Hematopoietic multipotent progenitor cell treated with erythropoietin and hydrocortisone succinate and interleukin-3 and kit ligand, for 17 days (in vitro differentiated cells): ENCODE results near the gene KLHDC4.
"Not testable (repeated sequence)": the region's sequence is repeated elsewhere in the genome, so short reads cannot be mapped to it uniquely, and the experiment has no call there.

Experiments
- DNase-seq: peaks from one replicate; pipeline ENCODE4 v3.0.0-alpha.2; 2015; ENCODE audit warnings: low spot score

The KLHDC4 gene

GRCh38 chr16:87684106-87684677 is 81.6 kb downstream of the KLHDC4 start:
- DNase-seq = no peak

- no peak for DNase-seq
Observed at GRCh38 chr16:87682852-87683399, 82.9 kb downstream of the KLHDC4 start.

- no peak for DNase-seq
Observed at GRCh38 chr16:87681981-87682570, 83.7 kb downstream of the KLHDC4 start.

GRCh38 chr16:87681051-87681602 is 84.7 kb downstream of the KLHDC4 start:
- not testable (repeated sequence) for DNase-seq

GRCh38 chr16:87680272-87680644 is 85.5 kb downstream of the KLHDC4 start:
- no peak for DNase-seq

- DNase-seq = no peak
Observed at GRCh38 chr16:87679593-87680271, 86.1 kb downstream of the KLHDC4 start.

- DNase-seq = no peak
Observed at GRCh38 chr16:87678618-87679017, 87.2 kb downstream of the KLHDC4 start.

GRCh38 chr16:87677830-87678229 is 88.0 kb downstream of the KLHDC4 start:
- no peak for DNase-seq

- DNase-seq = no peak
Observed at GRCh38 chr16:87675111-87675719, 90.6 kb downstream of the KLHDC4 start.

- no peak for DNase-seq
Observed at GRCh38 chr16:87674419-87674818, 91.4 kb downstream of the KLHDC4 start.

GRCh38 chr16:87671715-87672270 is 94.0 kb downstream of the KLHDC4 start:
- DNase-seq = no peak

- DNase-seq = no peak
Observed at GRCh38 chr16:87671221-87671620, 94.6 kb downstream of the KLHDC4 start.

GRCh38 chr16:87669672-87670071 is 96.1 kb downstream of the KLHDC4 start:
- DNase-seq = no peak

GRCh38 chr16:87667946-87668345 is 97.8 kb downstream of the KLHDC4 start:
- DNase-seq = no peak

- no peak for DNase-seq
Observed at GRCh38 chr16:87667443-87667842, 98.3 kb downstream of the KLHDC4 start.

- no peak for DNase-seq
Observed at GRCh38 chr16:87666919-87667318, 98.9 kb downstream of the KLHDC4 start.

- no peak for DNase-seq
Observed at GRCh38 chr16:87665193-87665592, 100.6 kb downstream of the KLHDC4 start.

- DNase-seq = no peak
Observed at GRCh38 chr16:87664792-87665191, 101.0 kb downstream of the KLHDC4 start.

- DNase-seq = no peak
Observed at GRCh38 chr16:87662254-87663204, 103.3 kb downstream of the KLHDC4 start.

- no peak for DNase-seq
Observed at GRCh38 chr16:87661561-87661960, 104.2 kb downstream of the KLHDC4 start.

- DNase-seq = no peak
Observed at GRCh38 chr16:87658564-87659225, 107.1 kb downstream of the KLHDC4 start.
